Mesendoderm (in vitro differentiated cells): Measurements from ENCODE around the gene DNAL4.

ENCODE experiments used
- DNase-seq: peaks from one replicate; pipeline ENCODE4 v3.0.0; 2013
- H2AK5ac ChIP-seq: 2 replicates; pipeline ENCODE4 v1.6.1; 2013; ENCODE audit warnings: low read length, inconsistent platforms
- H2BK120ac ChIP-seq: 2 replicates; pipeline ENCODE4 v1.6.1; 2013; ENCODE audit warnings: low read depth, mild to moderate bottlenecking, low read length, moderate library complexity, mixed read lengths
- H2BK15ac ChIP-seq: replicated peaks from 2 replicates; pipeline ENCODE4 v1.6.1; 2013; ENCODE audit warnings: low read depth, mild to moderate bottlenecking, moderate library complexity
- H2BK5ac ChIP-seq: 2 replicates; pipeline ENCODE4 v1.6.1; 2013; ENCODE audit warnings: low read length, inconsistent platforms
- H3K18ac ChIP-seq: 2 replicates; pipeline ENCODE4 v1.6.1; 2013; ENCODE audit warnings: mild to moderate bottlenecking, low read length, mixed read lengths
- H3K23ac ChIP-seq: one replicate; pipeline ENCODE4 v1.6.1; 2013; ENCODE audit warnings: low read length
- H3K27ac ChIP-seq: 2 replicates; pipeline ENCODE4 v1.5.1; 2013; ENCODE audit warnings: low read depth, mild to moderate bottlenecking, inconsistent platforms, low read length, moderate library complexity
- H3K27me3 ChIP-seq: 2 replicates; pipeline ENCODE4 v1.6.1; 2013; ENCODE audit warnings: low read length, control low read depth, mild to moderate bottlenecking, inconsistent platforms; ENCODE audit not compliant: insufficient read depth, poor library complexity
- H3K36me3 ChIP-seq: 2 replicates; pipeline ENCODE4 v1.6.1; 2013; ENCODE audit warnings: low read length, inconsistent platforms; ENCODE audit not compliant: control insufficient read depth, insufficient read depth
- H3K4ac ChIP-seq: one replicate; pipeline ENCODE4 v1.6.1; 2013; ENCODE audit warnings: low read depth, mild to moderate bottlenecking, low read length, moderate library complexity
- H3K4me1 ChIP-seq: 2 replicates; pipeline ENCODE4 v1.6.1; 2013; ENCODE audit warnings: low read depth, low read length, inconsistent platforms; ENCODE audit not compliant: control insufficient read depth
- H3K4me2 ChIP-seq: 2 replicates; pipeline ENCODE4 v1.6.1; 2013; ENCODE audit warnings: low read length
- H3K4me3 ChIP-seq: 2 replicates; pipeline ENCODE4 v1.5.1; 2013; ENCODE audit warnings: mild to moderate bottlenecking, low read length
- H3K56ac ChIP-seq: one replicate; pipeline ENCODE4 v1.6.1; 2013; ENCODE audit warnings: low read length
- H3K79me1 ChIP-seq: 2 replicates; pipeline ENCODE4 v1.6.1; 2013; ENCODE audit warnings: low read length, inconsistent platforms
- H3K79me2 ChIP-seq: 2 replicates; pipeline ENCODE4 v1.6.1; 2013; ENCODE audit warnings: mild to moderate bottlenecking, low read length; ENCODE audit not compliant: control insufficient read depth, insufficient read depth
- H3K9ac ChIP-seq: 2 replicates; pipeline ENCODE4 v1.6.1; 2013; ENCODE audit warnings: low read length, inconsistent platforms
- H4K5ac ChIP-seq: one replicate; pipeline ENCODE4 v1.6.1; 2013; ENCODE audit warnings: low read length
- H4K8ac ChIP-seq: one replicate; pipeline ENCODE4 v1.6.1; 2013; ENCODE audit warnings: low read depth, mild to moderate bottlenecking, control low read depth, low read length, moderate library complexity
- WGBS: extraction: QIAGEN DNeasy Blood & Tissue Kit; methylation state at CpG from one replicate; pipeline ENCODE4 v1.1.7; 2013; ENCODE audit warnings: low lambda C conversion rate, missing lambda C conversion rate; ENCODE audit not compliant: insufficient coverage; ENCODE audit errors: extremely low coverage; 5-methylcytosine and 5-hydroxymethylcytosine counted together

DNAL4 gene

DNA sequence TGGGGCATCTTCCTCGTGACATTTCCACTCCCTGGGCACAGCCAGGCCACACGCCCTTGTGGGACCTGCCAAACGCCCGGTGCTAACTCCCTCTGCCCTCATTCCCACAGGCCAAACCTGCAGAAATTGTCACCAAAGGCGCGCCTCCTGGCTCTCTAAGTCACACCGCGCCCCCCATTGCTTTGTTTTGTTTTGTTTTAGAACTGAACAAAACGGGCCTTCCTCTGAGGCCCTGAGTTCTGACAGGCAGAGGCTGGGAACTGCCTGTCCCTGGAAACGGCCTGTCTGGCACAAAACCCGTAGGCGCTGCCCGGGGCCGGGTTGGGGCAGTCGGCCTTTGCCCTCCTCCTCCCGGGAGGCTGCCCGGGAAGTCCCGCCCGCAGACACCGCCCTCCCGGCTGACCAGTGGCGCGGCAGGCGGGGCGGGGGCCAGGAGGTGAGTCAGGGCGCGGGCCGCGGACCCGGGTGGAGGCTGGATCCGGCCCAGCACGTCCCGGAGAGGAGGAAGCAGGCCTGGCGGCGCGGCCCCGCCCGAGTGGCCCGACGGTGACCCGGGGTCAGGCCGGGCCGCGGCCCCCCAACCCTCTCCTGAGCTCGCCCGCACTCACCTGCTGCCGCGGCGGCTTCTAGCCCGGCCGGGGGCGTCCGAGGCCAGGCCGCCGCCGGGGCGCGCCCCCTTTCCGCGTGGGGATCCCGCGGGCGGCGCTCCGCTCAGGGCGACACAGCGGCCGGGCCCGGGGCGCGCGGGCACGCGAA lies 38.6 kb downstream of the DNAL4 start:
- Histone ChIP-seq H3K4ac (peak overlapping the region; percentile 67), H4K8ac (no peak overlapping the region), H3K56ac (peak overlapping the region; percentile 76), H3K79me1 (no peaks in the 10 kb centered on the region), H2BK15ac (no peak overlapping the region), H4K5ac (no peak overlapping the region), H3K27me3 (no peaks in the 10 kb centered on the region), H2BK120ac (no peak overlapping the region), H3K23ac (no peak overlapping the region), H3K4me3 (peak overlapping the region; percentile 41), H3K9ac (peak overlapping the region; percentile 73), H3K18ac (peak overlapping the region; percentile 29), H3K36me3 (no peaks in the 10 kb centered on the region), H3K4me2 (peak overlapping the region; percentile 94), H2BK5ac (no peak overlapping the region), H3K79me2 (no peaks in the 10 kb centered on the region), H3K4me1 (peaks cover 8% of the 10 kb centered on the region), H3K27ac (peak overlapping the region; percentile 40), H2AK5ac (no peak overlapping the region)
- WGBS = no CpG with 5 or more reads among the region's 74 CpGs
- peak; percentile 61 for DNase-seq

DNA sequence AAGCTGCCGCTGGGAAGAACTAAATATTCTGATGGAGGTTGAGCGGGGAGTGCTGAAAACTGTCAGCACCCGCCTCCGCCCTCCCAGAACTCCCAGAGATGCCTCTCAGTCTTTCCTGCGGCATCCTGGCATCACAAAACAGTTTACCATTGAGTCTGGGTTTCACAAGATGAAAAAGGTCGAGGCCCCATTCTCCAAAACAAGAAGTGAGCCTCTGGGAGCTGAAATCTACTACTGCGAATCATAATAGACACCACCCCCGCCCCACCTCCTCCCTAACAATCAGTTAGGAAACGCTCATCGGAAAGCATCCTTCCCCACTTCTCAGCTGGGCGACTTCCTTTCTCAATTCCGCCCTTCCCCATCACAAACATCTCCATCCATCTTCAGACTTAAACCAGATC lies 39.2 kb downstream of the DNAL4 start:
- Histone ChIP-seq H3K56ac (peak overlapping the region; percentile 76), H3K23ac (no peak overlapping the region), H4K5ac (no peak overlapping the region), H3K27me3 (no peaks in the 10 kb centered on the region), H2BK15ac (no peak overlapping the region), H3K79me2 (no peaks in the 10 kb centered on the region), H3K4me2 (peak overlapping the region; percentile 94), H3K4ac (no peak overlapping the region), H3K4me3 (peak overlapping the region; percentile 41), H3K4me1 (peaks cover 8% of the 10 kb centered on the region), H3K18ac (no peak overlapping the region), H3K9ac (peak overlapping the region; percentile 73), H2AK5ac (no peak overlapping the region), H3K79me1 (no peaks in the 10 kb centered on the region), H3K36me3 (no peaks in the 10 kb centered on the region), H2BK120ac (no peak overlapping the region), H2BK5ac (no peak overlapping the region), H4K8ac (no peak overlapping the region), H3K27ac (no peak overlapping the region)
- peak; percentile 28 for DNase-seq
- no CpG with 5 or more reads among the region's 12 CpGs for WGBS

DNA sequence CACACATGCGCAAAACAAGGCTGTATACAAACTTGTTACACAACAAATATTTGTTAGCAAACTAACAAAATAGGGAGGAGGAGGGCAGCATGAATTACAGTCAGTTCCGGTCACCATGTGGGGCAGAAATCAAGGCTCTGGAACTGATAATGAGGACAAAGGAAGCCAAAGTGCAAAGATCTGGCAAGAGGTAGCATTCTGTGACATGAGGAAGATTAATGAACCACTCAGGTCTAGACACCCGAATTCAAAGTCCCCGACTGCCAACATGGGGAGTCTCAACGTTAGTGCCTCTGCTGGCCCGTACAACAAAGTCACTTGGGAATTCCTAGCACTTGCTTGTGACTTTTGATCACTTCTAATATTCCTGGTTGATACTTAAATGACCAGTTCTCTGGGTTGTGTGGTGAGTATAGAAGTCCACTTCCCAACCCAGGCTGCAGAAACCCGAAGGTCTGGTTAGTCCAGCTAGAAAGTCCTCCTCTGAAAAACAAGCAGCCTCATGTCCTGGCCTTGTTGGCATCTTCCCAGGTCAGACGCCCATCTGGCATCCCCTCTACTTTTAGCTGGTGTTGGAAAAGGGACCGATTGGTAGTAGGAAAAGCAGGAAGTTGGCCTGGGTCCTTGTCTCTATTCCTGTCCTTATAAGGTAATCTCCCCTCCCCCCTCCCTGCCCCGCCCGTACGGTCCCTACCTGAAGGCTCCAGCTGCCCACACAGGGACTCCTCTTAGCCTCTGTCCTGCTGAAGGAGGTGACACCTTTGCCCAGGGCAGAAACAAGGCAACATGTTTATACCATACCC lies 39.8 kb downstream of the DNAL4 start:
- H3K4ac ChIP-seq = no peak overlapping the region
- peak overlapping the region; percentile 94 for H3K4me2 ChIP-seq
- no peak overlapping the region for H2BK15ac ChIP-seq
- H3K23ac ChIP-seq = no peak overlapping the region
- no peak overlapping the region for H2BK5ac ChIP-seq
- no peak overlapping the region for H4K5ac ChIP-seq
- no peak overlapping the region for H2BK120ac ChIP-seq
- H3K18ac ChIP-seq = no peak overlapping the region
- no peak overlapping the region for H4K8ac ChIP-seq
- H3K79me2 ChIP-seq = no peaks in the 10 kb centered on the region
- peak overlapping the region; percentile 19 for H3K4me3 ChIP-seq
- WGBS = no CpG with 5 or more reads among the region's 12 CpGs
- no peak overlapping the region for H3K27ac ChIP-seq
- peaks cover 8% of the 10 kb centered on the region for H3K4me1 ChIP-seq
- peak overlapping the region; percentile 74 for H3K56ac ChIP-seq
- peak overlapping the region; percentile 55 for H3K9ac ChIP-seq
- DNase-seq = peak; percentile 70
- no peaks in the 10 kb centered on the region for H3K36me3 ChIP-seq
- H3K27me3 ChIP-seq = no peaks in the 10 kb centered on the region
- H2AK5ac ChIP-seq = no peak overlapping the region
- no peaks in the 10 kb centered on the region for H3K79me1 ChIP-seq

DNA sequence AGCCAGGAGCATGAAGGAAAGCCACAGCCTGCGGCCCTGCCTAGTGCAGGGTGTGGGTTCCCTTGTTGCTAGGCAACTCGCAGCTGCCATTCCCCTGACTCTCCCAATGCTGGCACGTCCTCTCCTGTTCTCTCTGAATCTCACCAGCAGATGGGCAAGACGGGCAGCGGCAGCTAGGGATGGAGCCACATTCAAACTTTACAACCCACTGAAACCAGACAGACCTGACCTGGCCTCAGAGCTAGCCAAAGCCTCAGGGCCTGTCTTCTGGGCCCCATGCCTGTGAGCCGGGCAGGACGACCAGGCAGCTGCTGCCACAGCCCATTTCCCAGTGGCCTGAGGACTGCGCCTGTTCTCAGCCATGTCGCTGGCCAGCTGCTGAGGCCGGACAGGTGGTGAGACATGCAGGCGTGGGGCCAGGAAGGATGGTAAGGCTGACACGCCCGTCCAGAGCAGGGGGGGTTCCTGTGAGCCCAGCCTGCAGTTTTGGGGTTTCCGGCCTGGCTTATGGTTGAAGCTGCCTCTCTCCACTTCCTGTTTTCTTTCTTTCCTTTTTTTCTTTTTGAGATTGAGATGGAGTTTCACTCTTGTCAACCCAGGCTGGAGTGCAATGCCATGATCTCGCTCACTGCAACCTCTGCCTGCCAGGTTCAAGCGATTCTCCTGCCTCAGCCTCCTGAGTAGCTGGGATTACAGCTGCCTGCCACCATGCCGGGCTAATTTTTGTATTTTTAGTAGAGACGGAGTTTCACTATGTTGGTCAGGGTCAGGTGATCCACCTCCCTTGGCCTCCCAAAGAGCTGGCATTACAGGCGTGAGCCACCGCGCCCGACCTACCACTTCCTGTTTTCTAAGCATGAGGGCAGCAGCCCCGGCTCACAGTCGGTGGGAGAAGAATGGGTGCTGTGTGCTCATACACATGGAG lies 42.3 kb downstream of the DNAL4 start:
- no peaks in the 10 kb centered on the region for H3K79me1 ChIP-seq
- no peak overlapping the region for H3K4me3 ChIP-seq
- no peak overlapping the region for H3K23ac ChIP-seq
- no peak overlapping the region for H3K9ac ChIP-seq
- no peak overlapping the region for H4K5ac ChIP-seq
- no peak overlapping the region for H3K27ac ChIP-seq
- H3K56ac ChIP-seq = no peak overlapping the region
- no peak overlapping the region for H3K4me2 ChIP-seq
- no peaks in the 10 kb centered on the region for H3K36me3 ChIP-seq
- H2BK5ac ChIP-seq = no peak overlapping the region
- no peak overlapping the region for H3K18ac ChIP-seq
- peaks cover 3% of the 10 kb centered on the region for H3K4me1 ChIP-seq
- WGBS = no CpG with 5 or more reads among the region's 24 CpGs
- no peak overlapping the region for H2BK15ac ChIP-seq
- H3K4ac ChIP-seq = no peak overlapping the region
- H4K8ac ChIP-seq = no peak overlapping the region
- no peak overlapping the region for H2AK5ac ChIP-seq
- H2BK120ac ChIP-seq = no peak overlapping the region
- H3K79me2 ChIP-seq = no peaks in the 10 kb centered on the region
- H3K27me3 ChIP-seq = no peaks in the 10 kb centered on the region
- DNase-seq = no peak

DNA sequence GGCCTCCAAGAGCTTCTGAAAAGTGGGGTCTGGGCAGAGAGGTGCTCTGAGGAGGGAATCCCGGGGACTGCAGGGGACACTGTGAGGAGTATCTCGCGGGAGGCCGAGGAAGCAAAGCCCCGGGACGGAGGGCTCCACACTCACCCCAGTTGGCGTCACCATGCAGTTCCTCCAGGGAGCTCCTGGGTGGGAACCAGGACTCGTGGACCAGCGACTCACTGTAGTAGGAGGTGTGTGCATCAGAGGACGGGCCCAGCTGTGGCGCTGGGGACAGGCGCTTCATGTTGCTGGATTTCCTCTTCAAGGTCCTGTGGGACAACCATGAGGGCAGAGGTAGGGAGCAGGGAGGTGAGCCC lies 42.9 kb downstream of the DNAL4 start:
- no peak overlapping the region for H4K8ac ChIP-seq
- no peak overlapping the region for H3K27ac ChIP-seq
- H3K4me1 ChIP-seq = peaks cover 3% of the 10 kb centered on the region
- H2BK120ac ChIP-seq = no peak overlapping the region
- no peak overlapping the region for H3K4me2 ChIP-seq
- H3K36me3 ChIP-seq = no peaks in the 10 kb centered on the region
- H3K4me3 ChIP-seq = no peak overlapping the region
- no peak for DNase-seq
- WGBS = no CpG with 5 or more reads among the region's 12 CpGs
- no peak overlapping the region for H3K9ac ChIP-seq
- H4K5ac ChIP-seq = no peak overlapping the region
- no peaks in the 10 kb centered on the region for H3K79me1 ChIP-seq
- H2BK15ac ChIP-seq = no peak overlapping the region
- H3K23ac ChIP-seq = no peak overlapping the region
- H2AK5ac ChIP-seq = no peak overlapping the region
- H3K79me2 ChIP-seq = no peaks in the 10 kb centered on the region
- no peak overlapping the region for H2BK5ac ChIP-seq
- no peak overlapping the region for H3K56ac ChIP-seq
- H3K4ac ChIP-seq = no peak overlapping the region
- H3K27me3 ChIP-seq = no peaks in the 10 kb centered on the region
- no peak overlapping the region for H3K18ac ChIP-seq
